WTC11 (cell line): Measurements from ENCODE around the gene PRND. TPM values are rescaled to one million over a fixed set of nuclear protein-coding genes. Genes with fewer than 3 reads are reported as not detected.

Source experiments
- ATAC-seq: fragments of 200-7000 bp; cut with Tn5 transposase; 2 replicates; pipeline ENCODE4 v1.10.0; 2021; ENCODE audit warnings: mild to moderate bottlenecking, moderate library complexity
- CTCF ChIA-PET: fragments of 300-600 bp; sonication (Branson Sonifier 250); formaldehyde crosslinking; loops from one replicate; lab custom pipeline; 2021; ENCODE audit warnings: antibody characterized with exemption; lab: Charles Lee
- POLR2A ChIA-PET: fragments of 350-600 bp; sonication (Branson Sonifier 250); formaldehyde crosslinking; loops from one replicate; lab custom pipeline; 2021; ENCODE audit warnings: antibody characterized with exemption; lab: Charles Lee
- DNase-seq: peaks from one replicate; pipeline ENCODE4 v3.0.0; 2021; ENCODE audit warnings: low spot score
- H3K27ac Mint-ChIP-seq: 2 replicates; pipeline ENCODE4 v1.8.0; 2021; ENCODE audit warnings: mixed read lengths
- H3K27me3 Mint-ChIP-seq: 2 replicates; pipeline ENCODE4 v1.8.0; 2021; ENCODE audit warnings: low read depth, mild to moderate bottlenecking, moderate library complexity, mixed read lengths
- H3K36me3 Mint-ChIP-seq: 2 replicates; pipeline ENCODE4 v1.8.0; 2021; ENCODE audit warnings: mixed read lengths
- H3K4me1 Mint-ChIP-seq: 2 replicates; pipeline ENCODE4 v1.8.0; 2022; ENCODE audit warnings: mixed read lengths
- H3K4me3 Mint-ChIP-seq: 2 replicates; pipeline ENCODE4 v1.8.0; 2021; ENCODE audit warnings: mild to moderate bottlenecking, moderate library complexity, mixed read lengths
- H3K9me3 Mint-ChIP-seq: 2 replicates; pipeline ENCODE4 v1.8.0; 2021; ENCODE audit warnings: mixed read lengths
- GRHL2 ChIP-seq: fragments of 250-450 bp; sonication (Bioruptor Pico); IDR thresholded peaks from 2 replicates; pipeline ENCODE4 v1.8.0; 2022; ENCODE audit warnings: mild to moderate bottlenecking, moderate library complexity; ENCODE audit not compliant: insufficient replicate concordance, severe bottlenecking
- KAT7 ChIP-seq: sonication (generic); formaldehyde crosslinking; IDR thresholded peaks from 2 replicates; pipeline ENCODE4 v1.8.1; 2023; ENCODE audit warnings: missing genetic modification reagents, mild to moderate bottlenecking, borderline replicate concordance
- PRRX2 ChIP-seq: fragments of 250-450 bp; sonication (Bioruptor Pico); IDR thresholded peaks from 2 replicates; pipeline ENCODE4 v1.8.0; 2021; ENCODE audit warnings: mild to moderate bottlenecking
- RELA ChIP-seq: sonication (generic); formaldehyde crosslinking; IDR thresholded peaks from 2 replicates; pipeline ENCODE4 v1.8.1; 2022; ENCODE audit warnings: missing genetic modification reagents, mild to moderate bottlenecking, borderline replicate concordance
- SMAD3 ChIP-seq: sonication (generic); formaldehyde crosslinking; IDR thresholded peaks from 2 replicates; pipeline ENCODE4 v1.8.0; 2022; ENCODE audit warnings: missing genetic modification reagents, mild to moderate bottlenecking, borderline replicate concordance
- TCF7 ChIP-seq: sonication (generic); formaldehyde crosslinking; IDR thresholded peaks from 2 replicates; pipeline ENCODE4 v1.8.0; 2022; ENCODE audit warnings: mild to moderate bottlenecking, low read depth, missing genetic modification reagents, moderate library complexity
- TEAD1 ChIP-seq: sonication (generic); formaldehyde crosslinking; IDR thresholded peaks from 2 replicates; pipeline ENCODE4 v1.8.0; 2022; ENCODE audit warnings: mild to moderate bottlenecking, missing genetic modification reagents
- ZNF232 ChIP-seq: sonication (generic); formaldehyde crosslinking; IDR thresholded peaks from 2 replicates; pipeline ENCODE4 v1.8.0; 2022; ENCODE audit warnings: mild to moderate bottlenecking, missing genetic modification reagents
- ZNF263 ChIP-seq: sonication (generic); formaldehyde crosslinking; IDR thresholded peaks from 2 replicates; pipeline ENCODE4 v1.8.1; 2022; ENCODE audit warnings: low read depth, mild to moderate bottlenecking, moderate library complexity, missing genetic modification reagents
- ZNF396 ChIP-seq: fragments of 250-450 bp; sonication (Bioruptor Pico); IDR thresholded peaks from 2 replicates; pipeline ENCODE4 v1.8.0; 2021; ENCODE audit warnings: mild to moderate bottlenecking, moderate library complexity, borderline replicate concordance
- total RNA-seq: library from RNA; stranded (reverse); gene quantifications from 3 replicates; pipeline ENCODE4 v1.2.3, GENCODE V29; 2021
- TF ChIP-seq, protein P1 (sequence below): sonication (generic); formaldehyde crosslinking; conservative IDR thresholded peaks from 2 replicates; pipeline ENCODE4 v1.8.1; 2022; ENCODE audit warnings: mild to moderate bottlenecking, missing genetic modification reagents
- TF ChIP-seq, protein P2 (sequence below): sonication (generic); formaldehyde crosslinking; IDR thresholded peaks from 2 replicates; pipeline ENCODE4 v1.8.1; 2023; ENCODE audit warnings: mild to moderate bottlenecking, moderate library complexity, missing genetic modification reagents
- TF ChIP-seq, protein P3 (sequence below): fragments of 250-450 bp; sonication (Bioruptor Pico); IDR thresholded peaks from 2 replicates; pipeline ENCODE4 v1.9.0; 2021; ENCODE audit warnings: mild to moderate bottlenecking
- TF ChIP-seq, protein P4 (sequence below): sonication (generic); formaldehyde crosslinking; IDR thresholded peaks from 2 replicates; pipeline ENCODE4 v1.8.1; 2022; ENCODE audit warnings: low read depth, mild to moderate bottlenecking, moderate library complexity, missing genetic modification reagents, borderline replicate concordance
- TF ChIP-seq, protein P5 (sequence below): fragments of 250-450 bp; sonication (Bioruptor Pico); conservative IDR thresholded peaks from 2 replicates; pipeline ENCODE4 v1.9.0; 2021; ENCODE audit warnings: mild to moderate bottlenecking
- TF ChIP-seq, protein P6 (sequence below): sonication (generic); formaldehyde crosslinking; IDR thresholded peaks from 2 replicates; pipeline ENCODE4 v1.8.1; 2022; ENCODE audit warnings: mild to moderate bottlenecking, missing genetic modification reagents, moderate library complexity, borderline replicate concordance
- TF ChIP-seq, protein P7 (sequence below): sonication (generic); formaldehyde crosslinking; conservative IDR thresholded peaks from 2 replicates; pipeline ENCODE4 v1.8.1; 2023; ENCODE audit warnings: mild to moderate bottlenecking, low read depth, missing genetic modification reagents, moderate library complexity
- TF ChIP-seq, protein P8 (sequence below): sonication (generic); formaldehyde crosslinking; IDR thresholded peaks from 2 replicates; pipeline ENCODE4 v1.8.1; 2023; ENCODE audit warnings: mild to moderate bottlenecking, missing genetic modification reagents
- TF ChIP-seq, protein P9 (sequence below): fragments of 250-450 bp; sonication (Bioruptor Pico); IDR thresholded peaks from 2 replicates; pipeline ENCODE4 v1.9.0; 2021; ENCODE audit warnings: mild to moderate bottlenecking, borderline replicate concordance

The PRND gene
- total RNA-seq, 1 experiment from 2014 or later, result 0.04 TPM

DNA sequence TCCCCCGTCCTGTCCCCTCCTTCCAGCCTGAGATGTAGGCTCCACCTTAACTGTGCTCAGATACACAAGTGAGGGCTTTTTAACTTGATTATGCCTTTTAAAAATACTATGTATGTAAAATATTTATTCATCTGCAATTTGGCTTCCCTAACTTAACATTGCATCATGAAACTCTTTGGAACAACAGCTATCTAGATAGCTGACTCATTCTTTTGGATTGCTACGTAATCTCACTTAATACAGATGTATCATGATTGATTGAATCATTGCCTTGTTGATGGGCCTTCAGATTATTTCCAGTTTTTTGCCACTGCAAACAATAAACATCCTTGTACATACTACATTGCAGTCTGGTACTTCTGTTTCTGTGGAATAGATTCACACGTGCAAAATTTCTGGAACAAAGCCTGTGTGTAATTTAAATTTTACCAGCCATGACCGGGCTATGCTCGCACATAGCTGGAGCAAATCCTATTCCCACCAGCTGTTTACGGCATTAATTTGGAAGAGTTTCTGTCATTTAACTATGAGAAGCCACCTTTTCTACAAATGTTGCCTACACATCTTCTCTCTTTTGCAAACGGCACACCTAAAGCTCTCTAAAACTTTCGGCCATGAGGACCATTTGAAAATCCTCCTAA, 6.5 kb downstream of the PRND start:
- peaks cover 32% of the 10 kb centered on the region for H3K4me1 Mint-ChIP-seq
- ATAC-seq (no peak), DNase-seq (no peak)
- no peak overlapping the region for H3K4me3 Mint-ChIP-seq
- CTCF ChIA-PET, result interaction anchor here (1.3 to 2.9 kb wide), 2 partner anchors 12 to 115 kb away, joined by 3 to 10 read pairs; no protein-coding TSS in a partner anchor
- POLR2A ChIA-PET, result no interaction called here
- H3K9me3 Mint-ChIP-seq, result no peaks in the 10 kb centered on the region
- no peaks in the 10 kb centered on the region for H3K36me3 Mint-ChIP-seq
- TF ChIP-seq, protein P1, sequence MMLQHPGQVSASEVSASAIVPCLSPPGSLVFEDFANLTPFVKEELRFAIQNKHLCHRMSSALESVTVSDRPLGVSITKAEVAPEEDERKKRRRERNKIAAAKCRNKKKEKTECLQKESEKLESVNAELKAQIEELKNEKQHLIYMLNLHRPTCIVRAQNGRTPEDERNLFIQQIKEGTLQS, result no peak
- no peak for TF ChIP-seq GRHL2 (CRISPR knock-in tag)
- TF ChIP-seq, protein P2, sequence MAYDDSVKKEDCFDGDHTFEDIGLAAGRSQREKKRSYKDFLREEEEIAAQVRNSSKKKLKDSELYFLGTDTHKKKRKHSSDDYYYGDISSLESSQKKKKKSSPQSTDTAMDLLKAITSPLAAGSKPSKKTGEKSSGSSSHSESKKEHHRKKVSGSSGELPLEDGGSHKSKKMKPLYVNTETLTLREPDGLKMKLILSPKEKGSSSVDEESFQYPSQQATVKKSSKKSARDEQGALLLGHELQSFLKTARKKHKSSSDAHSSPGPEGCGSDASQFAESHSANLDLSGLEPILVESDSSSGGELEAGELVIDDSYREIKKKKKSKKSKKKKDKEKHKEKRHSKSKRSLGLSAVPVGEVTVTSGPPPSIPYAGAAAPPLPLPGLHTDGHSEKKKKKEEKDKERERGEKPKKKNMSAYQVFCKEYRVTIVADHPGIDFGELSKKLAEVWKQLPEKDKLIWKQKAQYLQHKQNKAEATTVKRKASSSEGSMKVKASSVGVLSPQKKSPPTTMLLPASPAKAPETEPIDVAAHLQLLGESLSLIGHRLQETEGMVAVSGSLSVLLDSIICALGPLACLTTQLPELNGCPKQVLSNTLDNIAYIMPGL (CRISPR knock-in tag), result no peak
- no peak for TF ChIP-seq RELA
- TF ChIP-seq ZNF396 (CRISPR knock-in tag), result no peak
- TF ChIP-seq, protein P3, sequence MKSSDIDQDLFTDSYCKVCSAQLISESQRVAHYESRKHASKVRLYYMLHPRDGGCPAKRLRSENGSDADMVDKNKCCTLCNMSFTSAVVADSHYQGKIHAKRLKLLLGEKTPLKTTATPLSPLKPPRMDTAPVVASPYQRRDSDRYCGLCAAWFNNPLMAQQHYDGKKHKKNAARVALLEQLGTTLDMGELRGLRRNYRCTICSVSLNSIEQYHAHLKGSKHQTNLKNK, result no peak
- TF ChIP-seq, protein P4, sequence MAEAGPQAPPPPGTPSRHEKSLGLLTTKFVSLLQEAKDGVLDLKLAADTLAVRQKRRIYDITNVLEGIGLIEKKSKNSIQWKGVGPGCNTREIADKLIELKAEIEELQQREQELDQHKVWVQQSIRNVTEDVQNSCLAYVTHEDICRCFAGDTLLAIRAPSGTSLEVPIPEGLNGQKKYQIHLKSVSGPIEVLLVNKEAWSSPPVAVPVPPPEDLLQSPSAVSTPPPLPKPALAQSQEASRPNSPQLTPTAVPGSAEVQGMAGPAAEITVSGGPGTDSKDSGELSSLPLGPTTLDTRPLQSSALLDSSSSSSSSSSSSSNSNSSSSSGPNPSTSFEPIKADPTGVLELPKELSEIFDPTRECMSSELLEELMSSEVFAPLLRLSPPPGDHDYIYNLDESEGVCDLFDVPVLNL (CRISPR knock-in tag), result no peak
- TF ChIP-seq, protein P5, sequence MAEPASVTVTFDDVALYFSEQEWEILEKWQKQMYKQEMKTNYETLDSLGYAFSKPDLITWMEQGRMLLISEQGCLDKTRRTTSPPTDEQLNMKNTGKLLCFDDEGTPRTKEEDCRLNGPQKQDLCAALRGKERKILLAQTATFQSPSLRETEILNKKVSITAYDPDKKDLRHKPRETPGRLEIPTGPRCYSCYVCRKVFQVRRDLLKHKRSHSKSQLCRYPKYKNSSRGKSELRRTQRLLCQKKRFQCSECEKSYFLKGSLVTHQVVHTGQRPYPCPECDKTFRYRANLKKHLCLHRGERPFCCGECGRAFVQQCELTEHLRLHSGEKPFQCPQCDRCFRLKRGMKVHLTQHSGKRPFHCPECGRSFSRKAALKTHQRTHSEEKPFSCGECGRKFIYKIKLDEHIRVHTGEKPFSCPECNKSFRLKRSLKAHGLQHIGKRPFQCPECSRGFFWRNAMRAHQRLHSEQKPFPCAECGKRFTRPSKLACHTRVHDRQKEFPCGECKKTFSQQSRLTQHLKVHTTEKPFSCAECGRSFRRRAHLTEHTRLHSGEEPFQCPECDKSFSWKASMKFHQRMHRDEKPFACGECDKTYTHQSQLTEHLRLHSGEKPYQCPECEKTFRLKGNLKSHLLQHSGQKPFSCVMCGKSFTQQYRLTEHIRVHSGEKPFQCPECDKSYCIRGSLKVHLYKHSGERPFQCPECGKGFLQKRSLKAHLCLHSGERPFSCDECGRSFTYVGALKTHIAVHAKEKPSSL, result no peak
- TF ChIP-seq, protein P6, sequence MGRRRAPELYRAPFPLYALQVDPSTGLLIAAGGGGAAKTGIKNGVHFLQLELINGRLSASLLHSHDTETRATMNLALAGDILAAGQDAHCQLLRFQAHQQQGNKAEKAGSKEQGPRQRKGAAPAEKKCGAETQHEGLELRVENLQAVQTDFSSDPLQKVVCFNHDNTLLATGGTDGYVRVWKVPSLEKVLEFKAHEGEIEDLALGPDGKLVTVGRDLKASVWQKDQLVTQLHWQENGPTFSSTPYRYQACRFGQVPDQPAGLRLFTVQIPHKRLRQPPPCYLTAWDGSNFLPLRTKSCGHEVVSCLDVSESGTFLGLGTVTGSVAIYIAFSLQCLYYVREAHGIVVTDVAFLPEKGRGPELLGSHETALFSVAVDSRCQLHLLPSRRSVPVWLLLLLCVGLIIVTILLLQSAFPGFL (CRISPR knock-in tag), result no peak
- TF ChIP-seq, protein P7, sequence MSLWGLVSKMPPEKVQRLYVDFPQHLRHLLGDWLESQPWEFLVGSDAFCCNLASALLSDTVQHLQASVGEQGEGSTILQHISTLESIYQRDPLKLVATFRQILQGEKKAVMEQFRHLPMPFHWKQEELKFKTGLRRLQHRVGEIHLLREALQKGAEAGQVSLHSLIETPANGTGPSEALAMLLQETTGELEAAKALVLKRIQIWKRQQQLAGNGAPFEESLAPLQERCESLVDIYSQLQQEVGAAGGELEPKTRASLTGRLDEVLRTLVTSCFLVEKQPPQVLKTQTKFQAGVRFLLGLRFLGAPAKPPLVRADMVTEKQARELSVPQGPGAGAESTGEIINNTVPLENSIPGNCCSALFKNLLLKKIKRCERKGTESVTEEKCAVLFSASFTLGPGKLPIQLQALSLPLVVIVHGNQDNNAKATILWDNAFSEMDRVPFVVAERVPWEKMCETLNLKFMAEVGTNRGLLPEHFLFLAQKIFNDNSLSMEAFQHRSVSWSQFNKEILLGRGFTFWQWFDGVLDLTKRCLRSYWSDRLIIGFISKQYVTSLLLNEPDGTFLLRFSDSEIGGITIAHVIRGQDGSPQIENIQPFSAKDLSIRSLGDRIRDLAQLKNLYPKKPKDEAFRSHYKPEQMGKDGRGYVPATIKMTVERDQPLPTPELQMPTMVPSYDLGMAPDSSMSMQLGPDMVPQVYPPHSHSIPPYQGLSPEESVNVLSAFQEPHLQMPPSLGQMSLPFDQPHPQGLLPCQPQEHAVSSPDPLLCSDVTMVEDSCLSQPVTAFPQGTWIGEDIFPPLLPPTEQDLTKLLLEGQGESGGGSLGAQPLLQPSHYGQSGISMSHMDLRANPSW (CRISPR knock-in tag), result no peak
- TF ChIP-seq TCF7 (CRISPR knock-in tag), result no peak
- TF ChIP-seq SMAD3 (CRISPR knock-in tag), result no peak
- no peak for TF ChIP-seq KAT7 (CRISPR knock-in tag)
- TF ChIP-seq TEAD1 (CRISPR knock-in tag), result no peak
- no peak for TF ChIP-seq ZNF232
- no peak for TF ChIP-seq ZNF263 (CRISPR knock-in tag)
- TF ChIP-seq PRRX2 (CRISPR knock-in tag), result no peak
- TF ChIP-seq, protein P8, sequence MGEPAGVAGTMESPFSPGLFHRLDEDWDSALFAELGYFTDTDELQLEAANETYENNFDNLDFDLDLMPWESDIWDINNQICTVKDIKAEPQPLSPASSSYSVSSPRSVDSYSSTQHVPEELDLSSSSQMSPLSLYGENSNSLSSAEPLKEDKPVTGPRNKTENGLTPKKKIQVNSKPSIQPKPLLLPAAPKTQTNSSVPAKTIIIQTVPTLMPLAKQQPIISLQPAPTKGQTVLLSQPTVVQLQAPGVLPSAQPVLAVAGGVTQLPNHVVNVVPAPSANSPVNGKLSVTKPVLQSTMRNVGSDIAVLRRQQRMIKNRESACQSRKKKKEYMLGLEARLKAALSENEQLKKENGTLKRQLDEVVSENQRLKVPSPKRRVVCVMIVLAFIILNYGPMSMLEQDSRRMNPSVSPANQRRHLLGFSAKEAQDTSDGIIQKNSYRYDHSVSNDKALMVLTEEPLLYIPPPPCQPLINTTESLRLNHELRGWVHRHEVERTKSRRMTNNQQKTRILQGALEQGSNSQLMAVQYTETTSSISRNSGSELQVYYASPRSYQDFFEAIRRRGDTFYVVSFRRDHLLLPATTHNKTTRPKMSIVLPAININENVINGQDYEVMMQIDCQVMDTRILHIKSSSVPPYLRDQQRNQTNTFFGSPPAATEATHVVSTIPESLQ (CRISPR knock-in tag), result no peak
- TF ChIP-seq, protein P9, sequence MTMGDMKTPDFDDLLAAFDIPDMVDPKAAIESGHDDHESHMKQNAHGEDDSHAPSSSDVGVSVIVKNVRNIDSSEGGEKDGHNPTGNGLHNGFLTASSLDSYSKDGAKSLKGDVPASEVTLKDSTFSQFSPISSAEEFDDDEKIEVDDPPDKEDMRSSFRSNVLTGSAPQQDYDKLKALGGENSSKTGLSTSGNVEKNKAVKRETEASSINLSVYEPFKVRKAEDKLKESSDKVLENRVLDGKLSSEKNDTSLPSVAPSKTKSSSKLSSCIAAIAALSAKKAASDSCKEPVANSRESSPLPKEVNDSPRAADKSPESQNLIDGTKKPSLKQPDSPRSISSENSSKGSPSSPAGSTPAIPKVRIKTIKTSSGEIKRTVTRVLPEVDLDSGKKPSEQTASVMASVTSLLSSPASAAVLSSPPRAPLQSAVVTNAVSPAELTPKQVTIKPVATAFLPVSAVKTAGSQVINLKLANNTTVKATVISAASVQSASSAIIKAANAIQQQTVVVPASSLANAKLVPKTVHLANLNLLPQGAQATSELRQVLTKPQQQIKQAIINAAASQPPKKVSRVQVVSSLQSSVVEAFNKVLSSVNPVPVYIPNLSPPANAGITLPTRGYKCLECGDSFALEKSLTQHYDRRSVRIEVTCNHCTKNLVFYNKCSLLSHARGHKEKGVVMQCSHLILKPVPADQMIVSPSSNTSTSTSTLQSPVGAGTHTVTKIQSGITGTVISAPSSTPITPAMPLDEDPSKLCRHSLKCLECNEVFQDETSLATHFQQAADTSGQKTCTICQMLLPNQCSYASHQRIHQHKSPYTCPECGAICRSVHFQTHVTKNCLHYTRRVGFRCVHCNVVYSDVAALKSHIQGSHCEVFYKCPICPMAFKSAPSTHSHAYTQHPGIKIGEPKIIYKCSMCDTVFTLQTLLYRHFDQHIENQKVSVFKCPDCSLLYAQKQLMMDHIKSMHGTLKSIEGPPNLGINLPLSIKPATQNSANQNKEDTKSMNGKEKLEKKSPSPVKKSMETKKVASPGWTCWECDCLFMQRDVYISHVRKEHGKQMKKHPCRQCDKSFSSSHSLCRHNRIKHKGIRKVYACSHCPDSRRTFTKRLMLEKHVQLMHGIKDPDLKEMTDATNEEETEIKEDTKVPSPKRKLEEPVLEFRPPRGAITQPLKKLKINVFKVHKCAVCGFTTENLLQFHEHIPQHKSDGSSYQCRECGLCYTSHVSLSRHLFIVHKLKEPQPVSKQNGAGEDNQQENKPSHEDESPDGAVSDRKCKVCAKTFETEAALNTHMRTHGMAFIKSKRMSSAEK, result no peak
- H3K27ac Mint-ChIP-seq, result no peak overlapping the region
- H3K27me3 Mint-ChIP-seq, result no peaks in the 10 kb centered on the region
